Chondrocyte (in vitro differentiated cells): ENCODE data around the gene SLC39A11. TPM values are rescaled to one million over a fixed set of nuclear protein-coding genes. Genes with fewer than 3 reads are reported as not detected.

ENCODE experiments used
- DNase-seq: peaks from one replicate; pipeline ENCODE4 v3.0.0; 2021; ENCODE audit warnings: mixed read lengths, low spot score
- H3K27ac Mint-ChIP-seq: one replicate; pipeline ENCODE4 v1.8.0; 2021; ENCODE audit warnings: mild to moderate bottlenecking, moderate library complexity, mixed read lengths; ENCODE audit not compliant: unreplicated experiment
- H3K27me3 Mint-ChIP-seq: 2 replicates; pipeline ENCODE4 v1.8.0; 2021; ENCODE audit warnings: low read depth, mixed read lengths
- H3K36me3 Mint-ChIP-seq: 2 replicates; pipeline ENCODE4 v1.8.0; 2021; ENCODE audit warnings: low read depth, mixed read lengths
- H3K4me1 Mint-ChIP-seq: 2 replicates; pipeline ENCODE4 v1.8.0; 2021; ENCODE audit warnings: low read depth, mild to moderate bottlenecking, mixed read lengths
- H3K4me3 Mint-ChIP-seq: one replicate; pipeline ENCODE4 v1.8.0; 2021; ENCODE audit warnings: mild to moderate bottlenecking, moderate library complexity, mixed read lengths; ENCODE audit not compliant: unreplicated experiment
- H3K9me3 Mint-ChIP-seq: 2 replicates; pipeline ENCODE4 v1.8.0; 2021; ENCODE audit warnings: low read depth, mixed read lengths
- CTCF ChIP-seq: fragments of 200-600 bp; sonication (generic); IDR thresholded peaks from 2 replicates; pipeline ENCODE4 v1.5.0; 2021; ENCODE audit warnings: antibody characterized with exemption, mild to moderate bottlenecking, moderate library complexity
- total RNA-seq: library from RNA; stranded (reverse); gene quantifications from 3 replicates; pipeline ENCODE4 v1.2.1, GENCODE V29; 2021

SLC39A11 gene
- total RNA-seq, 1 donor from 2014 or later, result 25.3 TPM

GRCh38 chr17:72976971-72977770, 115.3 kb downstream of the SLC39A11 start:
- Mint-ChIP-seq H3K4me1 (peaks cover 28% of the 10 kb centered on the region), H3K27ac (peak overlapping the region; percentile 98), H3K9me3 (peaks cover 3% of the 10 kb centered on the region), H3K4me3 (peak overlapping the region; percentile 60), H3K27me3 (no peaks in the 10 kb centered on the region), H3K36me3 (no peaks in the 10 kb centered on the region)
- DNase-seq, result no peak
- no peak for TF ChIP-seq CTCF

GRCh38 chr17:72975509-72975908, 117.0 kb downstream of the SLC39A11 start:
- Mint-ChIP-seq H3K27ac (no peak overlapping the region), H3K27me3 (no peaks in the 10 kb centered on the region)
- TF ChIP-seq CTCF, result no peak

DNA sequence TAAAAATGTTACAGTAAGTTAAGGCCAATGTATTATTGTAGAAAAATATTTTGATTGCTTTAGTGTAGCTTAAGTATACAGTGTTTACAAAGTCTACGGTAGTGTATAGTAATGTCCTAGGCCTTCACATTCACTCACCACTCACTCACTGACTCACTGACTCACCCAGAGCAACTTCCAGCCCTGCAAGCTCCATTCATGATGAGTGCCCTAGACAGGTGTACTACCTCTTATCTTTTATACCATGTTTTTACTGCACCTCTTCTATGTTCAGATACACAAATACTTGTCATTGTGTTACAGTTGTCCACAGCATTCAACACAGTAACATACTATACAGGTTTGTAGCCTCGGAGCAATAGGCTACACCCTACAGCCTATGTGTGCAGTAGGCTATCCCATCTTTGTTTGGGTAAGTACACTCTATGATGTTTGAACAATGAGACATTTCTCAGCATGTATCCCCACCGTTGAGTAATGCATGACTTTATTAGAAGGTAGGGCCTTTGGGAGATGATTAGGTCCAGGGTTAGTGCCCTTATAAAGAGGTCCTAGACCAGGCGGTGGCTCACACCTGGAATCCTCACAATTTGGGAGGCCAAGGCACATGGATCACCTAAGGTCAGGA, 117.8 kb downstream of the SLC39A11 start:
- Mint-ChIP-seq H3K36me3 (no peaks in the 10 kb centered on the region), H3K4me1 (peaks cover 30% of the 10 kb centered on the region), H3K9me3 (peaks cover 3% of the 10 kb centered on the region), H3K27ac (no peak overlapping the region), H3K27me3 (no peaks in the 10 kb centered on the region), H3K4me3 (no peak overlapping the region)
- no peak for DNase-seq
- TF ChIP-seq CTCF, result no peak

More at GRCh38 chr17:72975509-72975908, 117.0 kb downstream of the SLC39A11 start:
- H3K4me3 Mint-ChIP-seq, result no peak overlapping the region
- H3K9me3 Mint-ChIP-seq, result peaks cover 3% of the 10 kb centered on the region
- no peaks in the 10 kb centered on the region for H3K36me3 Mint-ChIP-seq
- DNase-seq, result no peak
- peaks cover 30% of the 10 kb centered on the region for H3K4me1 Mint-ChIP-seq

DNA sequence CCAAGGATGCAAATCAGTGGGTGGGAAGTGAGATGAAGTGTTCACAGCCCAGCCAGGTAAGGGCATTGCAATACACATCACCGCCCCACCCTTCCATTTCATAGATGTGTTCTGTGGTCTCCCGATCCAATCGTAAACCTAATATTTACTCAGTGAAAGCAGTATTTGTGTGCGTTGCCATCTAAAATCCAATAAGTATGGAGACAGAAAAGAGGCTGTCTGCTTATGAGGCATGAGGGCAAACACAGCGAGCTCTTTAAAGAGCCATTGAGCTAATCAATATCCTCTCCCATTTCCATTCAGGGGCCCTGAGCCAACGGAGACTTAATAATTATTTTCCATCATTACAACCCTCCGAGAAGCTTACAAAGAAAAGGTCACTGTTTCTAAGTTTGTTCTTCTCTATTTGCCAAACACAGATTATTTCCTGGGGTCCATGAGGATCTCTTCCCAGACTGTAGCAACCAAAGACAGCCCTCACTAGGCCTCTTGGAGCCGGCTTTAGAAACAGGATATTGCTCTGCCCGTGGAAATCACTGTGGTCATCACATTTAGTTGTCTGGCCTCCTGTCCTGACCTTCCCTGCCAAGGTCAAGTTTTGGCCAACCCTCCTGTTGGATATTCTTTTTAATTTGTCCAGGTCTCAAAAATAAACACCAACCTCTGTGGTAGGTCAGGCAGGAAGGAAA, 120.1 kb downstream of the SLC39A11 start:
- Mint-ChIP-seq H3K9me3 (no peaks in the 10 kb centered on the region), H3K4me3 (no peak overlapping the region), H3K27ac (no peak overlapping the region), H3K4me1 (peaks cover 28% of the 10 kb centered on the region), H3K27me3 (no peaks in the 10 kb centered on the region), H3K36me3 (no peaks in the 10 kb centered on the region)
- no peak for TF ChIP-seq CTCF
- no peak for DNase-seq

- no peak overlapping the region for H3K27ac Mint-ChIP-seq
- no peak for TF ChIP-seq CTCF
- H3K4me1 Mint-ChIP-seq, result peaks cover 21% of the 10 kb centered on the region
- H3K4me3 Mint-ChIP-seq, result no peak overlapping the region
- DNase-seq, result no peak
- no peaks in the 10 kb centered on the region for H3K36me3 Mint-ChIP-seq
- no peaks in the 10 kb centered on the region for H3K9me3 Mint-ChIP-seq
- no peaks in the 10 kb centered on the region for H3K27me3 Mint-ChIP-seq
These were observed 121.1 kb downstream of the SLC39A11 start for GRCh38 chr17:72971226-72971880.
